PC-9 (cell line): ENCODE data around the gene CHRFAM7A.
"Not testable (repeated sequence)": the region's sequence is repeated elsewhere in the genome, so short reads cannot be mapped to it uniquely, and the experiment has no call there.

Source experiments
- CTCF ChIP-seq: fragments of 200-600 bp; sonication (generic); conservative IDR thresholded peaks from 2 replicates; pipeline ENCODE4 v1.6.1; 2017; ENCODE audit warnings: mixed run types, antibody characterized with exemption, mild to moderate bottlenecking, moderate library complexity
- EZH2 ChIP-seq: fragments of 200-600 bp; sonication (generic); IDR thresholded peaks from 2 replicates; pipeline ENCODE4 v1.8.0; 2017; ENCODE audit warnings: antibody characterized with exemption, low read depth

GRCh38 chr15:30398988-30399387, 5.6 kb upstream of the CHRFAM7A start:
- not testable (repeated sequence) for TF ChIP-seq EZH2
- peak; percentile 30; the same call in 1 of the 2 replicates for TF ChIP-seq CTCF
